B cell (primary cell): ENCODE data around the gene CACTIN. TPM values are rescaled to one million over a fixed set of nuclear protein-coding genes. Genes with fewer than 3 reads are reported as not detected.

ENCODE experiments used
- ATAC-seq: fragments of 200-7000 bp; cut with Tn5 transposase; one replicate; pipeline ENCODE4 v1.10.0; 2021; ENCODE audit warnings: low read depth, mild to moderate bottlenecking, moderate number of reproducible peaks, moderate library complexity
- CTCF ChIA-PET: fragments of 350-600 bp; sonication (Branson Sonifier 250); formaldehyde crosslinking; loops from one replicate; lab custom pipeline; 2021; ENCODE audit warnings: antibody characterized with exemption, inconsistent platforms; lab: Charles Lee
- POLR2A ChIA-PET: fragments of 350-600 bp; sonication (Branson Sonifier 250); formaldehyde crosslinking; loops from one replicate; lab custom pipeline; 2021; ENCODE audit warnings: antibody characterized with exemption; lab: Charles Lee
- DNase-seq: peaks from one replicate; pipeline ENCODE4 v3.0.0; 2013
- H2AFZ ChIP-seq: 2 replicates; pipeline ENCODE4 v1.6.1; 2012; ENCODE audit warnings: mild to moderate bottlenecking, low read depth, low read length; ENCODE audit not compliant: insufficient read depth, poor library complexity, severe bottlenecking
- H3K27ac ChIP-seq, 2 donors: 1 replicate in 1 of 2; 2 replicates in 1 of 2; pipeline ENCODE4 v1.5.1; 2012 to 2013; ENCODE audit warnings: low read length in 2 of 2, mild to moderate bottlenecking in 2 of 2, moderate library complexity in 1 of 2
- H3K27me3 ChIP-seq, 4 experiments: fragments of 200-600 bp in 1 of 4; sonication (generic) in 1 of 4; replicated peaks in 1 of 4; 1 replicate in 2 of 4; 2 replicates in 2 of 4; pipeline versions ENCODE4 v1.6.1 to v1.7.0; 2013 to 2016; ENCODE audit warnings: low read length in 3 of 4, mild to moderate bottlenecking in 2 of 4, mixed read lengths in 1 of 4, moderate library complexity in 1 of 4; ENCODE audit not compliant: insufficient read depth in 4 of 4, control insufficient read depth in 3 of 4; ENCODE audit errors: control extremely low read depth in 1 of 4
- H3K36me3 ChIP-seq, 2 experiments: replicated peaks in 1 of 2; 1 replicate in 1 of 2; 2 replicates in 1 of 2; pipeline versions ENCODE4 v1.6.1 to v1.7.1; 2013; ENCODE audit warnings: low read length in 1 of 2; ENCODE audit not compliant: insufficient read depth in 2 of 2, control insufficient read depth in 1 of 2; ENCODE audit errors: control extremely low read depth in 1 of 2, extremely low read depth in 1 of 2
- H3K4me1 ChIP-seq, 2 donors: fragments of 200-600 bp in 1 of 2; sonication (generic) in 1 of 2; 1 replicate in 1 of 2; 2 replicates in 1 of 2; pipeline versions ENCODE4 v1.5.1 to v1.6.1; 2013 to 2017; ENCODE audit warnings: low read length in 2 of 2; ENCODE audit not compliant: control insufficient read depth in 2 of 2, insufficient read depth in 2 of 2
- H3K4me2 ChIP-seq: replicated peaks from 2 replicates; pipeline ENCODE3; 2012; ENCODE audit warnings: mild to moderate bottlenecking, low read depth, low read length; ENCODE audit not compliant: poor library complexity, severe bottlenecking
- H3K4me3 ChIP-seq, 5 experiments: fragments of 200-600 bp in 1 of 5; sonication (generic) in 1 of 5; 1 replicate in 3 of 5; 2 replicates in 2 of 5; pipeline versions ENCODE4 v1.5.1 to v1.7.0; 2011 to 2016; ENCODE audit warnings: low read length in 4 of 5, mild to moderate bottlenecking in 4 of 5, low read depth in 2 of 5, control low read depth in 1 of 5, moderate library complexity in 1 of 5; ENCODE audit not compliant: insufficient read depth in 1 of 5; ENCODE audit errors: control extremely low read depth in 1 of 5, extremely low read depth in 1 of 5
- H3K79me2 ChIP-seq: fragments of 200-600 bp; sonication (generic); one replicate; pipeline ENCODE4 v1.6.0; 2016; ENCODE audit warnings: low read length; ENCODE audit not compliant: control insufficient read depth, insufficient read depth
- H3K9ac ChIP-seq: fragments of 200-600 bp; sonication (generic); 2 replicates; pipeline ENCODE4 v1.6.1; 2017; ENCODE audit warnings: mild to moderate bottlenecking, low read length, moderate library complexity
- H3K9me3 ChIP-seq, 3 donors: one replicate each; pipeline versions ENCODE4 v1.6.1 to v1.7.1; 2013; ENCODE audit warnings: low read length in 2 of 3; ENCODE audit not compliant: control insufficient read depth in 2 of 3, insufficient read depth in 1 of 3; ENCODE audit errors: control extremely low read depth in 1 of 3
- H4K20me1 ChIP-seq: 2 replicates; pipeline ENCODE4 v1.6.0; 2012; ENCODE audit warnings: mild to moderate bottlenecking, low read length; ENCODE audit not compliant: insufficient read depth, control insufficient read depth, poor library complexity, severe bottlenecking
- H3K27ac Mint-ChIP-seq: one replicate; pipeline ENCODE4 v1.8.0; 2021; ENCODE audit warnings: mixed read lengths
- H3K27me3 Mint-ChIP-seq: one replicate; pipeline ENCODE4 v1.8.0; 2021; ENCODE audit warnings: mixed read lengths
- H3K4me1 Mint-ChIP-seq: one replicate; pipeline ENCODE4 v1.8.0; 2021; ENCODE audit warnings: mixed read lengths
- H3K4me3 Mint-ChIP-seq: one replicate; pipeline ENCODE4 v1.8.0; 2021; ENCODE audit warnings: mixed read lengths
- H3K9me3 Mint-ChIP-seq: one replicate; pipeline ENCODE4 v1.8.0; 2022; ENCODE audit warnings: mixed read lengths; ENCODE audit not compliant: insufficient read depth
- CTCF ChIP-seq: fragments of 200-600 bp; IDR thresholded peaks from one replicate; pipeline ENCODE4 v1.8.0; 2022; ENCODE audit warnings: antibody characterized with exemption, mild to moderate bottlenecking
- EZH2 ChIP-seq: IDR thresholded peaks from 2 replicates; pipeline ENCODE4 v1.6.1; 2012; ENCODE audit warnings: borderline replicate concordance, low read depth, mild to moderate bottlenecking, moderate library complexity, low read length; ENCODE audit not compliant: insufficient read depth, poor library complexity, severe bottlenecking
- WGBS: methylation state at CpG from one replicate; pipeline ENCODE4 v1.1.5; 2013; ENCODE audit warnings: missing lambda C conversion rate; ENCODE audit not compliant: insufficient coverage; 5-methylcytosine and 5-hydroxymethylcytosine counted together
- intact Hi-C: fragments of 100-400 bp; cut with micrococcal nuclease; formaldehyde crosslinking; loops from one replicate; pipeline ENCODE4 v1.10.0; 2022
- polyA plus RNA-seq: library from polyadenylated mRNA; depleted of rRNA; stranded (reverse); fragments of >200 nt; gene quantifications from 2 replicates; pipeline ENCODE4 v1.2.3, GENCODE V29; 2012
- total RNA-seq, 2 donors: library from RNA; stranded (reverse); fragments of 120-200 nt in 1 of 2; gene quantifications; 1 replicate in 1 of 2; 2 replicates in 1 of 2; pipeline versions ENCODE4 v1.2.3 to v1.2.4, GENCODE V29; 2013 to 2022

Gene CACTIN
- total and polyA plus RNA-seq, 2 donors (not counting 1 experiment from before 2014, with no cell fraction given) = 40.6 to 41.8 TPM

GRCh38 chr19:3633559-3633988 is 7.0 kb upstream of the CACTIN start:
- H2AFZ ChIP-seq = no peak overlapping the region
- peaks cover 0 to 2% of the 10 kb centered on the region in 2 experiments for H3K36me3 ChIP-seq
- H4K20me1 ChIP-seq = no peaks in the 10 kb centered on the region
- Mint-ChIP-seq H3K27ac (no peak overlapping the region), H3K4me1 (no peaks in the 10 kb centered on the region), H3K9me3 (no peaks in the 10 kb centered on the region), H3K27me3 (no peaks in the 10 kb centered on the region), H3K4me3 (no peak overlapping the region)
- 96% methylated on average over 22 of the region's 22 CpGs for WGBS
- intact Hi-C loops = no loop called here
- H3K4me3 ChIP-seq = no peak overlapping the region
- no peaks in the 10 kb centered on the region for H3K79me2 ChIP-seq
- H3K4me1 ChIP-seq = no peaks in the 10 kb centered on the region
- ChIA-PET CTCF (no interaction called here), POLR2A (no interaction called here)
- ATAC-seq (no peak), DNase-seq (no peak)
- H3K4me2 ChIP-seq = no peak overlapping the region
- no peaks in the 10 kb centered on the region for H3K9me3 ChIP-seq
- H3K9ac ChIP-seq = no peak overlapping the region
- no peaks in the 10 kb centered on the region for H3K27me3 ChIP-seq
- no peak overlapping the region for H3K27ac ChIP-seq
- TF ChIP-seq EZH2 = no peak
- no peak for TF ChIP-seq CTCF

- no peaks in the 10 kb centered on the region for H3K9me3 ChIP-seq
- no peak overlapping the region for H3K4me3 ChIP-seq
- no peaks in the 10 kb centered on the region for H3K27me3 Mint-ChIP-seq
- no peaks in the 10 kb centered on the region for H3K4me1 ChIP-seq
- TF ChIP-seq EZH2 (no peak), CTCF (no peak)
- H3K79me2 ChIP-seq = no peaks in the 10 kb centered on the region
- H3K4me1 Mint-ChIP-seq = no peaks in the 10 kb centered on the region
- H3K27ac ChIP-seq = no peak overlapping the region
- no peaks in the 10 kb centered on the region for H4K20me1 ChIP-seq
- no peak overlapping the region for H3K4me3 Mint-ChIP-seq
- H3K36me3 ChIP-seq = peaks cover 0 to 1% of the 10 kb centered on the region in 2 experiments
- no peak overlapping the region for H3K9ac ChIP-seq
- no peak for ATAC-seq
- WGBS = 94% methylated on average over 50 of the region's 50 CpGs
- intact Hi-C loops = no loop called here
- no peak overlapping the region for H3K4me2 ChIP-seq
- no peaks in the 10 kb centered on the region for H3K9me3 Mint-ChIP-seq
- CTCF ChIA-PET = interaction anchor here (0.6 to 0.7 kb wide), 2 partner anchors 43 to 1239 kb away, joined by 3 read pairs; no protein-coding TSS in a partner anchor
- no peak overlapping the region for H3K27ac Mint-ChIP-seq
- DNase-seq = no peak
- no peaks in the 10 kb centered on the region for H3K27me3 ChIP-seq
- POLR2A ChIA-PET = no interaction called here
- H2AFZ ChIP-seq = no peak overlapping the region
These were observed 6.4 kb upstream of the CACTIN start for GRCh38 chr19:3632739-3633558.
